Measurements from ENCODE around the gene JAKMIP1. TPM values are rescaled to one million over a fixed set of nuclear protein-coding genes. Genes with fewer than 3 reads are reported as not detected.
A peak's percentile ranks its signal among the peaks of the same experiment; 100 is the strongest.

Gene JAKMIP1
- polyA plus RNA-seq, 6 donors from 2014 or later = not detected

GRCh38 chr4:6019316-6020263, 180.8 kb downstream of the JAKMIP1 start:
- H3K4me3 Mint-ChIP-seq = no peak overlapping the region
- H3K27ac Mint-ChIP-seq = no peak overlapping the region
- no peak for ATAC-seq (ENCODE audit: low read depth in 2 of 2)
- no peaks in the 10 kb centered on the region for H3K9me3 Mint-ChIP-seq
- H3K4me1 Mint-ChIP-seq = no peaks in the 10 kb centered on the region
- no peak for DNase-seq
- H3K27me3 Mint-ChIP-seq = peaks cover 16 to 36% (median 24%) of the 10 kb centered on the region in 3 donors
- H3K36me3 Mint-ChIP-seq = no peaks in the 10 kb centered on the region

DNA sequence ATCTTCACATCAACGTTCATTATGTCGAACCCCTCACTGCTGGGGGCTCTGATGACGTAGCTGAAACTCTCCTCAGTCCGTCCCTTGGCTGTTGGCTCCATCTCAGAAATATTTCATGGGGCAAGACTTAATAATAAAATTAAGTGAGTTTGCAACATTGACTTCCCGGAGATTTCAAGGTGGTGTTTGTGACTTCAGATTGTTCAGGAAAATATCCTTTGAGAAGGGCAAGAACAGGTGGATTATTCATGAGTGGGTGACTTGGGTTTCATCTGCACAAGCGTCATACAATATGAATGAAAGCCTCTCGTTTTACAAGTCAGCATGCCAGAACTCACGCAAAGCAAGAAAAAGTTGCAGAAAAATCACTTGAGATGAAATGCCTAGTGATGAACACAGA, 182.0 kb downstream of the JAKMIP1 start, which contains the start of gene C4orf50:
TSS of gene C4orf50 (minus strand) at position 101 of the 400 bp plus-strand sequence.
- no peaks in the 10 kb centered on the region for H3K4me1 Mint-ChIP-seq
- H3K27ac Mint-ChIP-seq = no peak within 1 kb of the TSS
- no peaks in the 10 kb centered on the region for H3K9me3 Mint-ChIP-seq
- DNase-seq (no peak), ATAC-seq (ENCODE audit: low read depth in 2 of 2) (no peak)
- H3K36me3 Mint-ChIP-seq = no peaks in the 10 kb centered on the region
- H3K27me3 Mint-ChIP-seq = peaks cover 16 to 27% (median 24%) of the 10 kb centered on the region in 3 donors
- H3K4me3 Mint-ChIP-seq = no peak within 1 kb of the TSS

DNA sequence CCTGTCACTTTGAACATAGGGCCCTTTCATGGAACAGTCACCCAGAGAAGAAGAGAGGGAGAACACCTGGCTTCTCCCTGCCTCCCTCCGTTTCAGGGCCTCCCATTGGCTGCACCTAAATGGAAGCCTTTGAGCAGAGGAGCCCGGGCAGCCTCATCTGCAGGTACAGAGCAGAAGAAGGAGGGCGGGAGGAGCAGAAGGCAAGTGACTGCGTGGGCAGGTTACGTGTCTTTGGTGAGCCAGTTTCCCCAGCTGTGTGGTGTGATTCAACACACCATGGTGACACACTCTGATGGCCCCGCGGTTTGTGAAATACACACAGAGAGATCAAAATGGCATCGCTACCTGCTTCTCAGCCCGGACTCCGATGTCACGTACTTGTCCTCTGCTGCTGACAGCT, 182.5 kb downstream of the JAKMIP1 start:
- DNase-seq (no peak), ATAC-seq (ENCODE audit: low read depth in 2 of 2) (no peak)
- Mint-ChIP-seq H3K4me3 (no peak overlapping the region), H3K27me3 (peaks cover 18 to 26% (median 24%) of the 10 kb centered on the region in 3 donors), H3K27ac (no peak overlapping the region), H3K4me1 (no peaks in the 10 kb centered on the region), H3K36me3 (no peaks in the 10 kb centered on the region), H3K9me3 (no peaks in the 10 kb centered on the region)

GRCh38 chr4:6017030-6017429, 183.3 kb downstream of the JAKMIP1 start:
- H3K27ac Mint-ChIP-seq = no peak overlapping the region
- no peaks in the 10 kb centered on the region for H3K9me3 Mint-ChIP-seq
- H3K36me3 Mint-ChIP-seq = no peaks in the 10 kb centered on the region
- ATAC-seq (ENCODE audit: low read depth in 2 of 2) (no peak), DNase-seq (no peak)
- H3K27me3 Mint-ChIP-seq = peaks cover 22 to 30% (median 24%) of the 10 kb centered on the region in 3 donors
- H3K4me3 Mint-ChIP-seq = no peak overlapping the region
- H3K4me1 Mint-ChIP-seq = no peaks in the 10 kb centered on the region

GRCh38 chr4:6013564-6013963, 186.8 kb downstream of the JAKMIP1 start:
- H3K4me3 Mint-ChIP-seq = no peak overlapping the region
- DNase-seq (no peak), ATAC-seq (ENCODE audit: low read depth in 2 of 2) (no peak)
- H3K9me3 Mint-ChIP-seq = no peaks in the 10 kb centered on the region
- H3K27ac Mint-ChIP-seq = no peak overlapping the region
- H3K36me3 Mint-ChIP-seq = no peaks in the 10 kb centered on the region
- peaks cover 39 to 48% (median 45%) of the 10 kb centered on the region in 3 donors for H3K27me3 Mint-ChIP-seq
- H3K4me1 Mint-ChIP-seq = peaks cover 0 to 4% (median 0%) of the 10 kb centered on the region in 3 donors

- Mint-ChIP-seq H3K36me3 (peaks cover 0 to 6% of the 10 kb centered on the region in 2 donors), H3K4me1 (peaks cover 0 to 4% (median 4%) of the 10 kb centered on the region in 3 donors), H3K9me3 (no peaks in the 10 kb centered on the region), H3K27me3 (peaks cover 40 to 44% (median 43%) of the 10 kb centered on the region in 3 donors), H3K27ac (no peak overlapping the region), H3K4me3 (no peak overlapping the region)
- ATAC-seq (ENCODE audit: low read depth in 2 of 2) (no peak), DNase-seq (no peak)
Measured at GRCh38 chr4:6012200-6012599, 188.1 kb downstream of the JAKMIP1 start.

- no peak overlapping the region for H3K4me3 Mint-ChIP-seq
Measured at GRCh38 chr4:6011686-6012085, 188.7 kb downstream of the JAKMIP1 start.

DNA sequence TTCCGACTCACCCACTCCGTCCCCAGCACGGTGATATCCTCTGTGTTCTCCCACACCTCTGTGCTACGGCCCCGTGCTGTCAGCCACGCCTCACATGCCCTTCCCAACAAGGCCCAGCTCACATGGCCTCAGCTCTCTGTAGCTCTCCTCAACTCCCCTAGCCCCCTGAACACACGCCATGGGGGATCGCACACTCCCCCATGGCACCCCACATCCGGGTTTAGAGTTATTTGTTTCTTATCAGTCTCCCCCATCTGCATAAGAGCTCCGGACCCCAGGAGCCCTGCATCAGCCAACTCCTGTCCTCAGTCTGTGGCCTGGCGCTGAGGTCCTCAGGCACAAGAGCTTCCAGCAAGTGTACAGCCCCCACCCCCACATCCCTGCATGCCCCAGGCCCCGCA, 189.1 kb downstream of the JAKMIP1 start:
- peaks cover 0 to 13% of the 10 kb centered on the region in 2 donors for H3K36me3 Mint-ChIP-seq
- peaks cover 0 to 4% (median 4%) of the 10 kb centered on the region in 3 donors for H3K4me1 Mint-ChIP-seq
- H3K27ac Mint-ChIP-seq = no peak overlapping the region
- H3K9me3 Mint-ChIP-seq = peaks cover 0 to 5% (median 0%) of the 10 kb centered on the region in 7 donors
- DNase-seq = no peak
- H3K27me3 Mint-ChIP-seq = peaks cover 42 to 52% (median 48%) of the 10 kb centered on the region in 3 donors
- ATAC-seq (ENCODE audit: low read depth in 2 of 2) = no peak
- no peak overlapping the region for H3K4me3 Mint-ChIP-seq

More at GRCh38 chr4:6011686-6012085, 188.7 kb downstream of the JAKMIP1 start:
- peaks cover 44 to 49% (median 46%) of the 10 kb centered on the region in 3 donors for H3K27me3 Mint-ChIP-seq
- H3K4me1 Mint-ChIP-seq = peaks cover 0 to 4% (median 4%) of the 10 kb centered on the region in 3 donors
- peaks cover 0 to 11% of the 10 kb centered on the region in 2 donors for H3K36me3 Mint-ChIP-seq
- H3K9me3 Mint-ChIP-seq = peaks cover 0 to 5% (median 0%) of the 10 kb centered on the region in 7 donors
- no peak for DNase-seq
- H3K27ac Mint-ChIP-seq = no peak overlapping the region
- no peak for ATAC-seq (ENCODE audit: low read depth in 2 of 2)

DNA sequence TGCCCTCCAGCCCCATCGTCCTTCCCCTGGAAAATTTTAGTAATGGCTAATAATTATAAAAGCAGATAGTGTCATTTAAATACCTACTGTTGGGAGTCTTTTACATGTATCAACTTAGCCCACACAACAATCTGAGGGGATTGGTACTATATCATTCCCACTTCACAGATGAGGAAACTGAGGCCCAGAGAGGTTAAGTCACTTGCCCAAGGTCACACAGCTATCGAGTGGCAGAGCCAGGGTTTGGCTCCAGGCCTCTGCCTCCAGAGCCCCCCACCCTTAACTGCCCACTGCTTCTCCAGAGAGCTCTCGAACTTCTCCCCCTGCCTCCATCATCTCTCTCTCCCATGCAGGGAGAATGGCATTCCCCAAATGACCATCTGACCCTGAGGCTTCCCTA, 189.6 kb downstream of the JAKMIP1 start:
- H3K9me3 Mint-ChIP-seq = peaks cover 0 to 5% (median 0%) of the 10 kb centered on the region in 7 donors

DNA sequence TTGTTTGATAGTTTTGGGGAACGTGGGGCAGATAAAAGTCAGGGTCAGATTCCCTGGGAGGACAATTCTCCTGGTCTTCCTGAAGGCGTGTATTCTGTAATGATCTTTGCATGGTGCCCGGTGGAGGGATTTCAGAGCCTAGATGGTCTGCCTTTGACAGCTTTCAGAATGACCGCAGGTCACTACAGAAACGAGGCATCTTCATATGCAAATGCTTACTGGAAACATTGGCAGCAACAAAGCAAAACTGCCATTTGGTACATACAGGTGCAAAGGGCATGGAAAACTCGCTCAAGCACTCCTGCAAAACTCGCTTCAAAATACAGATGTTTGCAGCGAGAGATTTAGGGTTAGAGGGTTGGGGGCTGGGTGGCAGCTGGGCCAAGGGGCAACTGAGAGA, 190.9 kb downstream of the JAKMIP1 start:
- Mint-ChIP-seq H3K27ac (no peak overlapping the region), H3K27me3 (peaks cover 45 to 48% (median 47%) of the 10 kb centered on the region in 3 donors), H3K36me3 (peaks cover 0 to 13% of the 10 kb centered on the region in 2 donors), H3K4me1 (peaks cover 0 to 4% (median 4%) of the 10 kb centered on the region in 3 donors), H3K4me3 (no peak overlapping the region), H3K9me3 (peaks cover 0 to 5% (median 0%) of the 10 kb centered on the region in 7 donors)
- DNase-seq (no peak), ATAC-seq (ENCODE audit: low read depth in 2 of 2) (no peak)

More for the DNA sequence above, 189.6 kb downstream of the JAKMIP1 start:
- H3K27ac Mint-ChIP-seq = no peak overlapping the region
- no peak overlapping the region for H3K4me3 Mint-ChIP-seq
- H3K27me3 Mint-ChIP-seq = peaks cover 45 to 52% (median 48%) of the 10 kb centered on the region in 3 donors
- H3K36me3 Mint-ChIP-seq = peaks cover 0 to 13% of the 10 kb centered on the region in 2 donors
- ATAC-seq (ENCODE audit: low read depth in 2 of 2) = no peak
- H3K4me1 Mint-ChIP-seq = peaks cover 0 to 4% (median 4%) of the 10 kb centered on the region in 3 donors
- DNase-seq = no peak

GRCh38 chr4:6008766-6009385, 191.5 kb downstream of the JAKMIP1 start:
- H3K9me3 Mint-ChIP-seq = peaks cover 0 to 5% (median 0%) of the 10 kb centered on the region in 7 donors
- H3K4me1 Mint-ChIP-seq = peaks cover 0 to 4% (median 4%) of the 10 kb centered on the region in 3 donors
- H3K27me3 Mint-ChIP-seq = peaks cover 45 to 48% (median 47%) of the 10 kb centered on the region in 3 donors
- ATAC-seq (ENCODE audit: low read depth in 2 of 2) (no peak), DNase-seq (no peak)
- no peak overlapping the region for H3K27ac Mint-ChIP-seq
- H3K36me3 Mint-ChIP-seq = peaks cover 0 to 13% of the 10 kb centered on the region in 2 donors
- H3K4me3 Mint-ChIP-seq = no peak overlapping the region

DNA sequence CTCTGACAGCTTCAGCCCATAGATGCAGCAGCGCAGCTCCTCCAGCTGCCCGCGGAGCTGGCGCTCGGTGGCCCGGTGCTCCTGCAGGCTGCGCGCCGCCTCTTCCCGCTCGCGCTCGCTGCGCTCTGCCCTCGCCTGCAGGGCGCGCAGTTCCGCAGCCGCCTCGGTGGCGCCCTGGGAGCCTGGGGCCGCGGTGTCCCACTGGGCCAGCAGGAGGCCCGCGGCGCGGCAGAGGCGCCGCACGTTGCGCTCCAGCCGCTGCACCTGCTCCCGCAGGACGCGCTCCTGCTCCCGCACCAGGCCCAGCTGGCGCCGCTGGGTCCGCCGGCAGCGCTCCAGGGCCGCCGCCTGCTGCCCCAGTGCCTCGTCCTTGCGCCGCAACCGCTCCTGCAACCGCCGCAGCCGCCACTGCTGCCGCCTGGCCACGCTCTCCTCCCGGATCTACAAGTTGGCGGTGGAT, 192.2 kb downstream of the JAKMIP1 start:
- Mint-ChIP-seq H3K4me3 (peak overlapping the region in 1 of 8 donors; percentile 29), H3K9me3 (peaks cover 0 to 5% (median 0%) of the 10 kb centered on the region in 7 donors), H3K36me3 (peaks cover 0 to 13% of the 10 kb centered on the region in 2 donors), H3K27ac (no peak overlapping the region), H3K27me3 (peaks cover 45 to 48% (median 47%) of the 10 kb centered on the region in 3 donors), H3K4me1 (peaks cover 0 to 4% (median 4%) of the 10 kb centered on the region in 3 donors)
- ATAC-seq (ENCODE audit: low read depth in 2 of 2) (no peak), DNase-seq (no peak)

- Mint-ChIP-seq H3K4me3 (no peak overlapping the region), H3K9me3 (peaks cover 0 to 5% (median 0%) of the 10 kb centered on the region in 7 donors), H3K27ac (no peak overlapping the region), H3K27me3 (peaks cover 27 to 33% (median 30%) of the 10 kb centered on the region in 3 donors), H3K4me1 (peaks cover 0 to 4% (median 0%) of the 10 kb centered on the region in 3 donors), H3K36me3 (peaks cover 0 to 13% of the 10 kb centered on the region in 2 donors)
- ATAC-seq (ENCODE audit: low read depth in 2 of 2) (no peak), DNase-seq (no peak)
Measured at GRCh38 chr4:6005175-6005574, 195.2 kb downstream of the JAKMIP1 start.

Measured in naive B cell (primary cell).